Astrocyte of the cerebellum (primary cell): ENCODE results near the gene TFE3.

Source experiments
- DNase-seq: peaks from one replicate; pipeline ENCODE4 v3.0.0-alpha.2; 2011; ENCODE audit warnings: low read depth
- H3K4me3 ChIP-seq: 2 replicates; pipeline ENCODE4 v1.5.1; 2011; ENCODE audit warnings: mild to moderate bottlenecking, low read depth, low read length, moderate library complexity
- in situ Hi-C: cut with HindIII; loops from 2 replicates; pipeline ENCODE4 v1.10.0; 2017; ENCODE audit warnings: low sequenced_read_pairs
- TF ChIP-seq, protein P1 (sequence below): IDR thresholded peaks from 2 replicates; pipeline ENCODE4 v1.5.1; 2012; ENCODE audit warnings: low read length, low read depth, moderate library complexity, mild to moderate bottlenecking; ENCODE audit errors: missing control alignments

The TFE3 gene

DNA sequence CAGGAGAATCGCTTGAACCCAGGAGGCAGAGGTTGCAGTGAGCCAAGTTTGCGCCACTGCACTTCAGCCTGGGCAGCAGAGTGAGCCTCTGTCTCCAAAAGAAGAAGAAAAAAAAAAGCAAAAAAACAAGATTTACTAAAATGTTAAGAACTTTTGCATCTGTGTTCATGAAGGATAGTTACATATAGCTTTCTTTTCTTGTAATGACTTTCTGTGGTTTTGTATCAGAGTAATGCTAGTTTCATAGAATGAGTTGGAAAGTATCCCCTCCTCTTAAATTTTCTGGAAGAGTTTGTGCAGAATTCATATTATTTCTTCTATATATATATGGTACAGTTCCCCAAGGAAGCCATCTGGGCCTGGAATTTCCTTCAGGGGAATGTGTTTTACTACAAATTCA, 24.1 kb downstream of the TFE3 start:
- TF ChIP-seq, protein P1, sequence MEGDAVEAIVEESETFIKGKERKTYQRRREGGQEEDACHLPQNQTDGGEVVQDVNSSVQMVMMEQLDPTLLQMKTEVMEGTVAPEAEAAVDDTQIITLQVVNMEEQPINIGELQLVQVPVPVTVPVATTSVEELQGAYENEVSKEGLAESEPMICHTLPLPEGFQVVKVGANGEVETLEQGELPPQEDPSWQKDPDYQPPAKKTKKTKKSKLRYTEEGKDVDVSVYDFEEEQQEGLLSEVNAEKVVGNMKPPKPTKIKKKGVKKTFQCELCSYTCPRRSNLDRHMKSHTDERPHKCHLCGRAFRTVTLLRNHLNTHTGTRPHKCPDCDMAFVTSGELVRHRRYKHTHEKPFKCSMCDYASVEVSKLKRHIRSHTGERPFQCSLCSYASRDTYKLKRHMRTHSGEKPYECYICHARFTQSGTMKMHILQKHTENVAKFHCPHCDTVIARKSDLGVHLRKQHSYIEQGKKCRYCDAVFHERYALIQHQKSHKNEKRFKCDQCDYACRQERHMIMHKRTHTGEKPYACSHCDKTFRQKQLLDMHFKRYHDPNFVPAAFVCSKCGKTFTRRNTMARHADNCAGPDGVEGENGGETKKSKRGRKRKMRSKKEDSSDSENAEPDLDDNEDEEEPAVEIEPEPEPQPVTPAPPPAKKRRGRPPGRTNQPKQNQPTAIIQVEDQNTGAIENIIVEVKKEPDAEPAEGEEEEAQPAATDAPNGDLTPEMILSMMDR = no peak
- in situ Hi-C loops = no loop called here
- no peak for DNase-seq
- no peak overlapping the region for H3K4me3 ChIP-seq

DNA sequence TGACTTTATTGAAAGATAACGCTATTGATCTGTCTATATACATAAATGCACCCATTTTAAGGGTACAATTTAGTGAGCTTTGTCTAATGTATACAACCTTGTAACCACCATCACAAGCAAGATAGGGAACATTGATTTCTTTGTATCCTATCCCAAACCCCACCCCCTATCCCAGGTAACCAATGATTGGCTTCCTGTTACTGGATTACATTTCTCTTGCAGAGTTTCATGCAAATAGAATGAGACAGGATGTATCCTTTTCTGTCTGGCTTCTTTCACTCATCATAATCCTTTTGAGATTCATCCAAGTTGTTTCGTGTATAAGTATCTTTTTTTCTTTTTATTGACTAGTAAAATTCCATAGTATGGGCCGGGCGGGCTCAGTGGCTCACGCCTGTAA, 39.5 kb downstream of the TFE3 start:
- DNase-seq = no peak
- TF ChIP-seq, protein P1 = no peak
- in situ Hi-C loops = no loop called here
- H3K4me3 ChIP-seq = no peak overlapping the region

DNA sequence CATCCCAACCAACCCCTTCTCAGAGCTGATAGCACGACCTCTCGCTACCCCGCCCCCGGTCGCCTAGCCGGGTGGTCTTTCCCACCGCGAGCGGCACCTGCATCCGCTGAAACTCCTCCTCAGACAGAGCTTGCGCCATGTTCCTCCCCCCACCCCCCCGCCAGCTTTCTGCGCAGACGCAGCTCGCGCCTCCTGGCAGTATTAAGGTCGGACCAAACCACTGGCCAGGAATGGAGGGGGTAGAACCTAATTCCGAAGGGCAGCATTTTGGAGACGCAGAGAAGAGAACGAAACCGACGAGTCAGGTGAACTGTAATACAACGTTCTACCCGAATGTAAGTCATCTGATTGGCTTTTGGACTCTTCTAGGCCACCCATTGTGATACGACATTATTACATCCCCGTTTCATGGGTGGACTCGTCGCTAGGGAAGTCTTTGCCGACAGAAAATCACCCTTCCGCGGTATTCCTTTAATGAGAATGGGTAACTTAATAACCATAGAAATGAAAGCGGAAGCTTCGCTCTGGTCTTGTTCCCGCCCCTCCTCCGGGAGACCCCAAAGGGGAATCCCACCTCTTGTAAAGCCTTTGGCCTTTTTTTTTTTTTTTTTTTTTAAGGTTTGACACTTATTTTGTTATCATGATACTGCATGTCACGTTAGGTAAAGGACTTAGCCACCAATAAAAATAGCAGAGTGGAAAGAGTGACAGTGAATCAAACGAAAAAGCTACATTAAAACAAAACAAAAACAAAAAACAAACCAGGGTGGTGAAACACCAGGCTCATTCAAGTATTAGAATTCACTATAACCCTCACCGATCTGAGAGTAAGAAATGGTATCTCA, 40.8 kb downstream of the TFE3 start, which contains the start of gene GRIPAP1:
Gene GRIPAP1, minus strand, starts transcription at position 174 of the 845 bp plus-strand sequence. Its CDS starts 35 bp downstream, at position 139.
- H3K4me3 ChIP-seq = peak within 1 kb of the TSS; percentile 80
- TF ChIP-seq, protein P1 = no peak
- in situ Hi-C loops = no loop called here
- peak; percentile 86 for DNase-seq

DNA sequence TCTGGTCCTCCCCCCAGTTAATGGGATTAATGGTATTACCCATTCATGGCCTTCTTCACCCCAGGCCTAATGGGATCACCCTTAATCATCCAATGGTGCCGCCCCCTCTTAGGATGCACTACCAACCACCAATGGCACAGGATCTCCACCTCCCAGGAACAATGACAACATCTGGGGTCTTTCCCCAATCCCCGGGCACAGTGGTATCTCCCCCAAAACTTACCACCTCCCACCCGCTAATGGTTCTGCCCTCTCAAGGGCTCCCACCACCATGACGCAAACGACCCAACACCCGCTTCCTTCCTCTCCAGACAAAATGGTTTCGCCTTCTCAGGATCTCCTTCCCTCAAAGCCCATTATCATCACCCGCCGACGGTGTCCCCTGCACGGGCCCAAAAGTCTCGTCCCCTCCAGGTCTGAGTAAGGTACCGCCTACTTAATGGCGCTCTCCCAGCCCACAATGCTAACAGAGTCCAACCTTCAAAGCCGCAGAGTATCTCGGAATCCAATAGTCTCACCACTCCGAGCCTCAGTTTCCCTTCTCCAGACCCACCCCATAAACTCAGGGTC, 41.6 kb downstream of the TFE3 start:
- DNase-seq = no peak
- TF ChIP-seq, protein P1 = no peak
- in situ Hi-C loops = no loop called here
- H3K4me3 ChIP-seq = peak overlapping the region; percentile 80

DNA sequence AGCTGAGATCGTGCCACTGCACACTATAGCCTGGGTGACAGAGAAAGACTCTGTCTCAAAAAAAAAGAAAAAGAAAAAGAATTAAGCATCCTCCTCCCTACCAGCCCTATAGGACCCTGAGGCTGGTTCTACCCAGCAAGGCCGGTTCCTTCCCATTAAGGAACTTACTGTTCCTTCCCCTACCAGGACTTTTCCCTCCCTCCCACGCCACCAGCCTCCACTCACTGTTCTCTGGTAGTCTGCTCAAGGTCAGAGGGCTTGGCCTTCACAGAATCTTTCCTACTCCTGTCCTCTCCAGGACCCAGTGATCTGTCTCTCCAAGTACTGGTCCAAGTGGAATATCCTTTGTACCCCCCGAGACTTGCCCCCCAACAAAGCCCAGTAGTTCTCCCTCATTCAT, 42.5 kb downstream of the TFE3 start:
- no peak overlapping the region for H3K4me3 ChIP-seq
- DNase-seq = no peak
- in situ Hi-C loops = no loop called here
- TF ChIP-seq, protein P1 = no peak

DNA sequence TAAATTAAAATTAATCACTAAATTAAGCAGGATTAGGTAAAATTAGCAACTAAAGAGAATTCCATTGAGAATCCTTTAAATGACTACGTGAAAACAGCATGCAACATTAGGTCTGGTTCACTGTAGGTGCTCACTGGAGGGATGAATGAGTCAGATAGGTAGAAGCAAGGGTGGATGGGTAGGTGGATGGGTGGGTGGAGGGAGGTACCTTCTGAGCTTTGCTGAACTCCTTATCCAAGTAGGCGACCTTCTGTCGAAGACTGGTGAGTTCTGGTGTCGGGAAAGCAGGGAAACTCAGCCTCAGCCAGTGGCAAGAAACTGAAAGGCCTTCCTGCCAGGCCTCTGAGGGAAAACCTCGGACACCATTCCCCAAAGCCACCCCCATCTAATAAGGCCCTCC, 44.1 kb downstream of the TFE3 start:
- no peak for DNase-seq
- in situ Hi-C loops = no loop called here
- no peak overlapping the region for H3K4me3 ChIP-seq
- TF ChIP-seq, protein P1 = no peak
